DMS 273 (cell line): ENCODE data around the gene FRMD5.

Experiments used
- DNase-seq: peaks from one replicate; lab custom pipeline; 2025; ENCODE audit not compliant: unreplicated experiment; lab: John Stamatoyannopoulos, UW

Gene FRMD5

DNA sequence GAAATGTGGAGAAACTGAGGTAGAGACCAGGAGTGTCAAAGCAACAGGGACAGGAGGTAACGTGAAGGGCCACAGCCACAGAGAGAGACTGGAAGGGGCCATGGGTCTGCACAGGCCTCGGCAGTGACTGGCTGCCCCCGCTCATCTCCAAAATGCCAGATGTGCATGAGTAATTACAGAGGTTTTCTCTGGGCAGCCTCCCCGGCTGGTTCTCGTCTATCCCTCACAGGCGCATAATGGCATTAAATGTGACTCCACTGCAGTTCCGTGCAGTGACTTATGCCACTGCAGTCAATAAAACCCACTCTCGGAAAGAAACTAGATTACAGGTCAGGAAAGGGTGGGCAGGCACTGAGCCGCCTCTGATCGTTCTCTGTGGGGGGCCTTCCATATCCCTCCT is 293.6 kb downstream of the FRMD5 start:
- no peak for DNase-seq

DNA sequence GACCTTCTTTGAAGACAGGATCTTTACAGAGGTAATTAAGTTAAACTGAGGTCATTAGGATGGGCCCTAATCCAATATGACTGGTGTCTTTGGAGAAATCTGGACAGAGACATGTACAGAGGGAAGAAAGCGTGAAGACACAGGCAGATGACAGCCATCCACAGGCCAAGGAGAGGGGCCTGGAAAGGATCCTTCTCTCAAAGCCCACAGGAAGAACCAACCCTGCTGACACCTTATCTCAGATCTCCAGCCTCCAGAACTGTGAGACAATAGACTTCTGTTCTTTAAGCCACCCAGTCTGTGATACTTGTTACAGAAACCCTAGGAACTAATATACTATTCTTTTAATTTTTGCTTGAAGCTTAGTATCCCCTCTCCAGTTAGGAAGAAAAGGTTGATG is 294.1 kb downstream of the FRMD5 start:
- DNase-seq: no peak

DNA sequence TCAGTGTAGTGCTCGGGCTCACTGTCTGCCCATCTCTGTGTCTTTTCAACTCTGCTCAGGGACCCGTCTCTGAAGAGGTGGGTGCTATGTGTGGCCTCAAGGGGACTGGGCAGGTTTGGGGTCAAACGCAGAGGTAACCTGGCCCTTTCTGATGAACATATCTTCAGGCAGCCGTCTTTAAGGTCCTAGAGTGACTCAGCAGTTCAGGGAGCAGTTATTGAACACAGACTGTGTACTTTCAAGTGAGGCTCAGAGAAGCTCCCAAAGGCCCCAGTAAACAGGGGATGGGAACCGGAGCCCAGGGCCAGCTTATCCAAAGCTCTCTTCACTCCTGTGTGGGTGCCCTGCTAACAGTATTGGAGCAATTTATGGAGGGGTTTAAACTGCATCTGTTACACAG is 295.1 kb downstream of the FRMD5 start:
- no peak for DNase-seq

DNA sequence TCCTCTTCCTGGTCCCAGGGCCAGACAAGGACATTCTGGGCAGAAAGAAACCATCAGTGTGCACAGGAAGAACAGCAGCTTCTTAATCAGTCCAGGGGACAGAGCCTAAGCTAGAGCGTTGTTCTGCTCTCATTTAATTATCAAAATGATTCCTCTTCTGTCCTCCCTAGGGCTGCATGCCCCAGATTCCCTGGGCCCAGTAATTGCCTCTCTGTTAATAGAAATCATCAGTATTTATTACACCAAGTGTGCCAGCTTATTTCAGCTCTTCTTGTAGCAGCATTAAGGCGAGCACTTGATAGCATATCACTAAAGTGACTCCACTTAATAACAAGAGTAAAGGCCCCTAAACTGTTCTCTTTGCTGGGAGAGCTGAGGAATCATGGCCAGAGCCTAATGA is 296.2 kb downstream of the FRMD5 start:
- no peak for DNase-seq

DNA sequence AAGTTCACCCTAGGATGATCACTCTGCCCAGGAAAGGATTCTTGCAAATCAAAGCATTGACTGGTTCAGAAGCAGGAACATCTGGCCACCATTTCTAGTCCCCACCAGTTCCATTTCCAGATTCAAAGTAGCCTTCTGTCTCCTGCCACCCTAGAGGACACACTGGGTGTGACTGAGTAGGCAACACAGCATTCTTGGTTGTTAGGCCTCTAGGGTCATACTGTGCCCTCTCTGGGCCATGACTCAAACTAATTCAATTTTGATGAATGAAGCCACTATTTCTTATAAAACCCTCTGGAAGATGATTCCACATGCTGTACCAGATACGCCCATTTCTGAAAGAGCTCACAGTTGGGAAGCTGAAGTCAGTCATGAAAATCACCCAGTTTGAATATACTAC is 298.5 kb downstream of the FRMD5 start:
- DNase-seq: no peak

DNA sequence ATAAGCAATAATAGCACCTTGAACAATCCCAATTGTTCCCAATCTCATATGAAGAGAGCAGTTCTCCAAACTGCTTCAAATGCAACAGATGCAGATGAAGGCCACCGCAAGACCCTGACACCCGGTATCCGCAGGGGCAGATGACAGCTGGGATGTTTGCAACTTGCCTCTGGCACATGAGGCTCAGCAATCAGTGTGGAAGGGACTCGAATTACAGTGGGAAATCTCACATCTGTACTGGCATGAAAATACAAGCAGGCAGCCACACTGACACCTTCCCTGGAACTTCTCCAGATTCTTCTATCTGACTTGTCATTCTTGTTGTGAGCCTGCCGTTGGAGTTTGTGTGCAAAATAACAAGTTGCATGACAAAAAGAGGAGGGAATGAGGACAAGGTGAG is 299.5 kb downstream of the FRMD5 start:
- DNase-seq: no peak

DNA sequence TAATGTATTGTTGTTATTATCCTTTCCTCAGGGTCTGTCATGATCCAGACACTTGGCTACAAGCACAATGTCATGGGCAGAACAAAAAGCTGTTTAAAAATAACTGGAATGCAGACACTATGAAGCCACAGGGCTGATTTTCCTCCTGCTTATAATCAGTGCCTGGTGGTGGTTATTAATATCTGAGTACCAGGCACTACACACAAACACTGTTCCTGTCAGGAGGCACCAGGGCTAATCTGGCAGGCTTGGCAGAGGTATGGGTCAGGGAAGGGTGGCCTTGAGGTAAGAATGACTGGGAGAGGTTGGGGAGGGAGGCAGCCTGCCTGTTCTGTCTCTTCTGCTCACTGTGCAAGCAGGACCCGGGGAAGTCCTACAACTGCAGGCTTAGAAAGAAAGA is 301.1 kb downstream of the FRMD5 start:
- no peak for DNase-seq

DNA sequence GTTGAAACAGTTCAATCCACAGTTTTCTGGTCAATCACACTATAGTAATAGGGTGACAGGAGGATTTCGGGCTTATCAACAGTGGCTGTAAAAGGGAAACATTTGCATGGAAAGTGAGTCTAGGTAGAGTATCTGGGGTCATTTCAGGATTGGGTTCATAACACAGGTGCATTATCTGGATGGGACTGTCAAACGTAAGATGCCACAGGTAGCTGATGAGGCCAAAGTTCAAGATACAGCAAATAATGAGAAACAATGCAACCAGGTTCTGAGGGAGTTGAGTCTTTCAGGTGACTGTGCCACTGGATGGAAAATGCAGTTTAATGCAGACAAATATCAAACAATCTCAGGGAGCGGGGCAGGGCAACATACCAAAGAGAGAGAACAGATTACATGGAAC is 306.0 kb downstream of the FRMD5 start:
- no peak for DNase-seq

DNA sequence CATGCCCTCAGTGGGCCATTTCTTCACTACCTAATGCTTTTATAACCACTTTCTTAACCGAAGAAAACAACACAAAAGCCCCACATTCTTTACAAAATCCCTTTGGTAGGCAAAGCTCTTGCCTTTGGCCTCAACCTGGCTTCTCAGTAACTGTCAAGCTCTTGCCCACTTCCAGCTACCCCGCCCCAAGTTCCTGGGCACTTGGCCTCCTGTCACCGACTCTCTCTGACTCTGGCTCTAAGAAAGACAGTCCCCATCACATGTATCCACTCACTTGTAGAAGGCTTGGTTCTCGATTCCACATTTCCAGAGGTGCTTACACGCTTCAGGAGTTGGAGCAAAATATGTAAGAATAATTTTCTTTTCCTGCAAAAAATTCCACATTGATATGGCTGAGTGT is 307.2 kb downstream of the FRMD5 start:
- DNase-seq: no peak

DNA sequence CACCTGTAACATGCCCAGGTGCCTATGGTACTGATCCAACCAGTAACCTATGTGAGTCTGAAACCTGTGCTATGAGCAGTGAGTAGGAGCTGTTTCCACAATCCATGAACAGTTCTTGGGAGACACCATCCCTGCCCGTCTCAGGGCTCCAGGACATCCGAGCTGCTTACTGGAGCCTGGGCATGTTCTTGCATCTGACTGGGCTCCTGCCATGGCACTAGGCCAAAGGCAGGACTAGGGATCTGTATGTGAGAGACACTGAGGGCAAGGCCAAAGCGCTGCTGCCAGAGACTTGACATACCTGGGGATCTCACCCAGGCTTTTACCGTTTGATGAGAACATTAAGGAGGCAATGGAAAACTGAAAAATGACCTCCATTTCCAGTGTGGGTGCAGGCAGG is 308.5 kb downstream of the FRMD5 start:
- DNase-seq: no peak

DNA sequence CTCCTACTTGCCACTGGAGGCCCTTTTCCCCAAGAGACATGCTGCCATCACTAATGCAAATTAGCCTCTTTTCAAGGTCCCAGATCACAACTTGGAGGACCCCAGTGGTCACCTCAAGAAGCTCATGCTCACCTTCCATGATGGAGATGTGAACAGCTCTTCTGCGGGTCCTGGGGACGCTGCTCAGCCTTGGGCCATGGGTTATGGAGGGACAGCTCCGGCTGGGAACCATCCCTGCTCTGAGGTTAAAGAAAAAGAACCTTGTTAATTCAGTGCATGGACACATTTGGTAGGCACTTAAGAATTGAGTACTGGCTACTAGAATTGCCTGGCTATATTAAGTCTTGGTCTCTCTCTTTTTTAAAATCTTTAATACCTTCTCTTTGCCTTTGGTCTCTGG is 311.5 kb downstream of the FRMD5 start:
- DNase-seq: no peak

DNA sequence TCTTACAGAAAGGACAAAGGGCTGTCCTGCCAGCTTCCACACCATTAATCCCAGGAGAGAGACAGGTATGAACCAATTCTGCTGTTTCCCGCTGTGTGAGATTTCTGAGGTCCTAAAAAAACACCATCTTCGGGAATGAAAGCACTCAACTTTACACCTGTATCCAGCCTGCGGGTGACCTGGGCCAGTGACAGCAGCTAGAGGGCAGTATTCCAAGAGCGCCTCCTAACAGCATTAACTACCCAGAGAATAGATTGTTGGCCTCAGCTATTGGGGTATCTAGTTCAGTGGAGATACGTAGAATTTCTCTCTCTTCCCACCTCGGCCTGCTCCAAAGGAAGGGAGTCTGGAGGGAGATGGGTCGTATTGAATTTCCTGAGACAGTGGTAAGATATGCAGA is 313.1 kb downstream of the FRMD5 start:
- peak; percentile 18 for DNase-seq

DNA sequence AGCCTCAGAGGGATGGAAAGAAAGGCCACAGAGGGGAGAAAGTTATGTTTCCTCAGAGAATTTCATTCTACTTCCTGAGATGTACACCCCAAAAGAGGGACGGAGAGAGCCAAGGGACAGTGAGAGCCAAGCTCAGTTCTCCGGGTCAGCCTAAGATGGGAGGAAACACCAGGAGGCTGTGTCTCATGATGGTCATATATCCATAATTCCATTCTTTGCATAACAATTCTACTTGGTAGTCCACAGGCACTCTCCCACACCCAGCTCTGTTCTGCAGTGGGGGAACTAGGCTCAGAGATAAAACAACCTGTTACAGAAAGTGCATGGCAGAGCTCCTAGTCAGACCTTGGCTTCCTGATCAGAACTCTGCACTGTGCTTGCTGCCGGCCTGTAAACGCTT is 313.8 kb downstream of the FRMD5 start:
- no peak for DNase-seq

DNA sequence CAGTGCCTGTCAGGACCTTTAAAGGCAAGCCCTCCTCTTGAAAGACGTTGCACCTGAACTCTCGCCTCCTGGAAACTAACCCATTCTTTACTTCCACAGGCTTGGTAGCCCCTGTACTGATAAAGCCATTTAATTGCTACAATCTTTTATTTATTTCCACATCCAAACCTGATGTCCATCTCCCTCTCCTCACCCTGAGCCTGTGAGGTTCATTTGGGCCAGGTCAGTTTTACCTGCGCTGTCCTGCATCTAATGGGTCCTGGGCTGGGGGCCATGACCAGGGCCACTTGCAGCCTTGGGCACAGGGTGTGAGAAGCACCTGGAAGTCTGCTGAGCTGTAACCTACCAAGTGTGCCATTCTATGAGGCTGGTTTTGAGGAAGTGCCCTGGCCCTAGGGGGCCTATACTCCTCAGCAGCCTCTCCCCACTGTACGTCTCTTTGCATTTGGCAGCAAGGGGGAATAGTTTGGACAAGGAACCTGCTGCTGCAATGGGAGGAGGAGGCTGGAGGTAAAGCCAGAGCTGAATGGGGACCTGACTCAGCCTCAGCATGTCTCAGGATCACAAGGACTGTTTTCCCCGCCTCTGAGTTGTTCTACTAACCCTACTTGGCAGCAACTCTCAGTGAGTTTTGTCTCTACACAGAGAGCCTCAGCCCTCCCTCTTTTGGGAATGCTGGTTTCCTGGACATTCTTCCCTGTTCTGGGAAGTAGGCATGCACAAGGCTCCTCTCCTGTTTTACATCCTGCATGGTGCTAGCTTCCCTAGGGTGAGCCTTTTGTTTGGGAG is 314.5 kb downstream of the FRMD5 start:
- DNase-seq: no peak

DNA sequence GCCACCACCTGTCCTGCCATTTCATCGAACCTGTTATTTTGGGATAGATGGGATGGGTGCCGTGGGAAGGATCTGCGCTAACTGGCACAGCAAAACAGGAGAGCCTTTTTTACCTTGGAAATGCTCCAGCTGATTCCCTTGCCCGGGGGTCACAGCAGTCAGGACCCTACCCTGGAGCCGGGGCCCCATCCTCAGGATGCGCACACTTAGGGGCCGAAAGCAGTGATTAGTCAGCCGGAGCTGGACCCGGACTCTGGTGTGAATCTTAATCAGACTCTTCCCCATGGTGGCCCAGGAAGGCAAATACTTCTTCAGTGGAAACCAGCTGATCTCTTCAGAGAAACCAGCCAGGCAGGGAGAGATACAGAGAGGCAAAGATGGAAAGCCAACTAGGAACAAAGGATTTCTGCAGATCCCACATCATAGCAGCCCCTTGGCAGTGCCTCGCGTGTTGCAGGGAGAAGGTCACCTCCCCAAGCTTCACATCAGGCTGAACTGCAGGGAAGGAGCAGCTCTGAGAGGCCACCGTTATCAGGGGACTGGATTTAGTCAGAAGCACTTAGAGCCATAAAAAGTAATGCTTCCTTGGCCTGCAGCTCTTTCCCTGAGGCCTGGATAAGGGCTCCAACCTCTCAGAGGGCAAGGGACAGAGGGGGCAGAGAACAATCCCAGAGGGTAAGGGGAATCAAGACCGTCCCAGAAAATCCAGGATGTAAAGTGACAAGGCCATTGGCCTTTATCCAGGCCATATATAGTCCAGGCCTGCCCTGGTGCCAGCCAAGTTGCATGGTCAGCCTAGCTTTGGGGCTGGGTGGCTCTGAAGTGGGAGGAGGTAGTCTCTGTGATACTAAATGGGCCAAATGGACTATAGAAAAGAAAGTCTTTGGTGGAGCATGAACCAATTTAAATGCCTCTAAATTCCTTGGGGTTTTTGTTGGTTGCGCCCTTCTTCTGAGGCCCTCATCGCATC is 315.4 kb downstream of the FRMD5 start:
- no peak for DNase-seq

DNA sequence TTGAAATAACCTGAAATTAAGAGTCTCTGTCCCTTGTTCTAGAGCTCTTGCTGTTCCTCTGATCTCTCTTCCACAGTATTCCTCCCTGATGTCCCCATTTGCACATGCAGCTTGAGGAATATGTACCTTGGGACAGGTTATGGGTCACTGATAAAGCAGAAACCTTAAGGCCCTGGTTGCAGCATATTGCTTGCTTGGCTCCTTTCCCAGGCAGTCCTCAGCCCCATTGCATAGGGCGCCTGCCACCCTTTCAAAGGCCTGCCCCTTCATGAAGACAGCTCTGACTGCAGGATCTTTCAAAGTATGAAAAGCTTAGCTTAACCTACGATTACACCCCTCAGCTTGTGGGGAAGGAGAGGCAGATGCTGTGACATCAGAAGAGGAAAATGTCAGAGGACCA is 316.6 kb downstream of the FRMD5 start:
- peak; percentile 13 for DNase-seq

DNA sequence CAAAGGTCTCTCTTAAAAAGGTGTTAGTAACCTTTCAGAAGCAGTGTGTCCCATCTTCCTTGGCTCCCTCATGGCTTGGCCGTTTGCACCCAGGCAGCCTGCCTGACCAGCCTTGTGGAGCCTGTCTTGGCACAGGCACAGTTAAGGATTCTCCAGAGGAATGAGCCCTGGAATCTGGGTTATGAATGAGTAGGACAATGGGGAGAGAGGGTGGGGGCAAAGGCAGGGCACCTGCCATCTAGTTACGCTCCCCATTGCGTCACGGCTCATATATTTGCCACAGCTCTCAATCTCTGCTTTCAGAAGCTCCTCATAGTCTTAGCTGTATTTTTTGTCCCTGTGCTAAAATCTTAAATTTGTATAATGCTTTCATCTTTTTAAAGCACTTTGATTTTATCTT is 317.7 kb downstream of the FRMD5 start:
- no peak for DNase-seq

DNA sequence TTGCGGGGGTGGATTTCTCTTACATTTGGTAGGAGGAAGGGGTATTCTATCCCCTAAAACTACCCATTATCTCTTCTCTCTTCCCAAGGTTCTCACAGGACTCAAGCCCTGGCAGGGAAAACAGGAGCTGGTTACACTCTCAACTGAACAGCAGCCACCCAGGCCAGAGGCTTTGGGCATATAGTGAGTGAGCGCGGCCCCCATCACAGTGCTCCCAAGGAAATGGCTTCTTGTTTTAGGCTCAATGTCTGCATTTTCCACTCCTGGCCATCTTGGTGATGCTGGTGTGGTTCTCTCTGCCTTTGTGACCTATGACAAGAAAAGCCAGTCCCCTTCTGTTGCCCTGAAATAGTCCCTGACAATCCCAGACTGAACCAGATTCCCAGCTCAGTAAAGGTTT is 318.2 kb downstream of the FRMD5 start:
- DNase-seq: no peak

DNA sequence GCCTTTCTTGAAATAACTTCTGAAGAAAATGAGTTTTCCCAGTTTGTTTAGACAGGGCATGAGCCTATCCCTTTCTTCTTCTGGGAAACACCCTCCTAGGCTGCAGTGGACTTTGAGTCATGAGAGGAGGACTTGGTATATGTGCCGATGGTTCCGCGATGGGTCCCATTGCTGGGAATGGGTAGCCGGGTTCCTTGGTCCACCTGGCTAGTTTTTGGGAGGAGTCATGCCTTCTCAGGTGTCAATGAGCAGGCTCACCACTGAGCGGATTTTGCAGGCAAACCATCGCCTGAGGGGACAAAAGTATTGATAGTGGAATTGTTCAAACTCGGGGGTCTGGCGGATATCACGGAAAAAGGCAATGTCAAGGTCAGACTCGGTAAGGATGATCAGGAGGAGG is 321.4 kb downstream of the FRMD5 start:
- DNase-seq: no peak

DNA sequence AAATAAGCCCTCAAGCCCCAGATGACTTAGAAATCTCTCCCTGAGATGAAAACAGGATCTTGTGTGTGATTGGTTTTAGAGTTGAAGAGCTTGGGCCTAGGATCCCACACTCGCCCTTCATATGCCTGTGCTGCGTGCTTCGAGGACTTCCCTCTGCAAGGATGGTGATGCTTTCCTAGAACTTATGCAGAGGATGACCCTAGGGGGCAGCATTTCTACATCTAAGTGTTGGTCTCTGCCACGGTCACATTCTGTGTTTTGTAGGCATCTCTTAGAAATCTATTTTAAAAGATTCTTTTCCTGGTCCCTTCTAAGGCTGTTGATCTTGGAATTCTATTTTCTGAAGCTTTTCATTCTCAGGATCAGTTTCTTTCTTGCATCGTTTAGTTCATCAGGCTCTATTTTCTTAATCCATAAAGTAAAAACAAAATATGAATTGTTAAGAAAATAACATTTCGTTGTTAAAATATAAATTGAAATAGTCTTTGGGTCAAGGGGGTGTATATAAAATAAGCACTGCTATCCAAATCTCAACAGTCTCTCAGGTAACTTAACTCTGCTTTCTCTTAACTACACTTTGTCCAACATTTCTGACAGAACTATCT is 322.6 kb downstream of the FRMD5 start:
- peak; percentile 73 for DNase-seq

DNA sequence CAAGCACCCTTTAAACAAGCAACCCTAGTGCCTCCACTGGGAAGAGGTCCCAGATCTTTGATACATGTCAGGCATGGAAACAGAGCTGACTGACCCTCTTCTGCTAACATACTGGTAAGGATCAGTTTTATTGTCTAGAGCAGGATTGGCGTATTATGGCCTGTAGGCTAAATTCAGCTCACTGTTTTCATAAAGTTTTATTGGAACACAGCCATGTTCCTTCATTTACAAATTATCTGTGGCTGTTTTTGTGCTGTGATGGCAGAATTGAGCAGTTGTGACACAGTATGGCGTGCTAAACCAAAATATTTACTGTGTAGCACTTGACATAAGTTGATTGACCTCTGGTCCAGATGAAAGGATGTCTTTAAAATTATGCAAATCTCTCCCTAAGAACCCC is 323.2 kb downstream of the FRMD5 start:
- DNase-seq: no peak

DNA sequence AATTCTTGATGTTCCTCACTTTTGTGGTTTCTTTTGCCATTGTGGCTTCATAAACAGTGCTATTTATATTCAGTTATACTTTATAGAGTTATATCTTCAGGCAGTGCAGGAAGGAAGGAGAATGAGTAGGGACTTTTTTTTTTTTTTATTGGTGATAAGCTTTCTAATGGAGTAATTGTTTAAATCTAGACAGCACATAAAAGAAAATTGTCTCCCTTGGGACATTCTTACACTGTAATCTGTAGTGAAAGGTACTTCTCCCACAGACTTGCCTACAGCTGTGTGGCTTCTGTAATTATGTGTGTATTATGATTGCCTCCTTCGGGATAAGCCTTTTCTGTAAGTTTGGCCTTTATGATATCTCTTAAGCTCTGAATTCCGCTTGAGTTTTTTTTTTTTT is 326.7 kb downstream of the FRMD5 start:
- DNase-seq: no peak
